Gastroesophageal sphincter (tissue), 4 donors: ENCODE measurements around the gene VAV2. TPM values are rescaled to one million over a fixed set of nuclear protein-coding genes. Genes with fewer than 3 reads are reported as not detected.

Experiments used
- ATAC-seq: fragments of 150-250 bp; one replicate; pipeline ENCODE4 v1.9.1; 2016; ENCODE audit warnings: mild to moderate bottlenecking, moderate library complexity
- H3K27ac ChIP-seq, 4 donors: fragments of 200-600 bp; sonication (generic) in 3 of 4; 1 replicate in 3 of 4; 2 replicates in 1 of 4; pipeline ENCODE4 v1.5.1; 2016 to 2019
- H3K27me3 ChIP-seq: fragments of 200-600 bp; sonication (generic); one replicate; pipeline ENCODE4 v1.5.1; 2019
- H3K36me3 ChIP-seq, 2 donors: fragments of 200-600 bp; sonication (generic); one replicate each; pipeline ENCODE4 v1.5.1; 2019; ENCODE audit warnings: control low read depth in 1 of 2
- H3K4me1 ChIP-seq, 3 donors: fragments of 200-600 bp; sonication (generic); 1 replicate in 2 of 3; 2 replicates in 1 of 3; pipeline ENCODE4 v1.5.1; 2016 to 2019; ENCODE audit warnings: control low read depth in 2 of 3
- H3K4me3 ChIP-seq, 2 donors: fragments of 200-600 bp; sonication (generic); one replicate each; pipeline ENCODE4 v1.5.1; 2019; ENCODE audit warnings: mild to moderate bottlenecking in 1 of 2, moderate library complexity in 1 of 2
- H3K9me3 ChIP-seq, 3 donors: fragments of 200-600 bp; sonication (generic); one replicate each; pipeline ENCODE4 v1.5.1; 2017 to 2019; ENCODE audit warnings: control low read depth in 2 of 3
- EP300 ChIP-seq: sonication (generic); formaldehyde crosslinking; IDR thresholded peaks from one replicate; pipeline ENCODE4 v1.6.1; 2017; ENCODE audit warnings: antibody characterized with exemption, mild to moderate bottlenecking
- POLR2A ChIP-seq, 2 donors: fragments of 450-650 bp; IDR thresholded peaks; one replicate each; pipeline ENCODE4 v1.6.1; 2017; ENCODE audit warnings: antibody characterized with exemption in 2 of 2, mild to moderate bottlenecking in 2 of 2, moderate library complexity in 1 of 2
- POLR2AphosphoS5 ChIP-seq: sonication (generic); formaldehyde crosslinking; IDR thresholded peaks from one replicate; pipeline ENCODE4 v1.6.1; 2017; ENCODE audit warnings: antibody characterized with exemption
- WGBS, 2 donors: methylation state at CpG; one replicate each; pipeline ENCODE4 v1.1.5; 2018; ENCODE audit warnings: low coverage in 1 of 2; 5-methylcytosine and 5-hydroxymethylcytosine counted together
- total RNA-seq, 4 donors: library from RNA; depleted of rRNA; stranded (reverse); fragments of >200 nt; gene quantifications; one replicate each; pipeline ENCODE4 v1.1.0, GENCODE V29; 2016
- TF ChIP-seq, protein P1 (sequence below), 4 experiments: fragments of 200-600 bp in 2 of 4; fragments of 450-650 bp in 2 of 4; sonication (generic) in 1 of 4; IDR thresholded peaks; one replicate each; pipeline ENCODE4 v1.5.1; 2017 to 2019; ENCODE audit warnings: antibody characterized with exemption in 4 of 4, mild to moderate bottlenecking in 2 of 4, moderate library complexity in 2 of 4

Gene VAV2
- total RNA-seq, 4 donors from 2014 or later: 7.7 to 16.8 (median 8.9) TPM

DNA sequence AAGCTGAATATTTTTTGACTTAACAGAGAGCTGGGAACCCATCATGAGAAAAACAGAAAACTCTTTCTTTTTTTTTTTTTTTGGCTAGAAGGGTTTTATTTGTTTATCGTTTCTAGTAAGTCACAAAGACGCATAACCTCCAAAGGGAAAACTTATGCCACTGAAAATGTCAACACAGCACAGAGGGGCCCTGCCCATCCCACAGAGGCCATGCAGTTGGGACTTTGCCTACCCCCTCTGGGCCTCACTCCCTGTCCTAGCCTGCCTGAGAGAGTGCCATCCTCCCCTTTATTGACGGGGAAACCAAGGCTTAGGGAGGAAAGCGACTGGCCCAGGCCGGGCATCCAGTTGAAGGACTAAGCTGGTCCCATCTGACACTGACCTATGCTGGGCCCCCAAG is 74.7 kb downstream of the VAV2 start:
- Histone ChIP-seq H3K4me3 (no peak overlapping the region), H3K27ac (peak overlapping the region in 2 of 4 donors; percentile 24 to 44), H3K9me3 (no peaks in the 10 kb centered on the region), H3K36me3 (no peaks in the 10 kb centered on the region), H3K27me3 (no peaks in the 10 kb centered on the region), H3K4me1 (peaks cover 0 to 25% (median 0%) of the 10 kb centered on the region in 3 donors)
- no peak for TF ChIP-seq EP300
- TF ChIP-seq POLR2AphosphoS5: no peak
- TF ChIP-seq, protein P1, sequence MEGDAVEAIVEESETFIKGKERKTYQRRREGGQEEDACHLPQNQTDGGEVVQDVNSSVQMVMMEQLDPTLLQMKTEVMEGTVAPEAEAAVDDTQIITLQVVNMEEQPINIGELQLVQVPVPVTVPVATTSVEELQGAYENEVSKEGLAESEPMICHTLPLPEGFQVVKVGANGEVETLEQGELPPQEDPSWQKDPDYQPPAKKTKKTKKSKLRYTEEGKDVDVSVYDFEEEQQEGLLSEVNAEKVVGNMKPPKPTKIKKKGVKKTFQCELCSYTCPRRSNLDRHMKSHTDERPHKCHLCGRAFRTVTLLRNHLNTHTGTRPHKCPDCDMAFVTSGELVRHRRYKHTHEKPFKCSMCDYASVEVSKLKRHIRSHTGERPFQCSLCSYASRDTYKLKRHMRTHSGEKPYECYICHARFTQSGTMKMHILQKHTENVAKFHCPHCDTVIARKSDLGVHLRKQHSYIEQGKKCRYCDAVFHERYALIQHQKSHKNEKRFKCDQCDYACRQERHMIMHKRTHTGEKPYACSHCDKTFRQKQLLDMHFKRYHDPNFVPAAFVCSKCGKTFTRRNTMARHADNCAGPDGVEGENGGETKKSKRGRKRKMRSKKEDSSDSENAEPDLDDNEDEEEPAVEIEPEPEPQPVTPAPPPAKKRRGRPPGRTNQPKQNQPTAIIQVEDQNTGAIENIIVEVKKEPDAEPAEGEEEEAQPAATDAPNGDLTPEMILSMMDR (IDR thresholded peaks at IDR 0.05): no peak
- TF ChIP-seq POLR2A (IDR thresholded peaks at IDR 0.05): no peak
- 69 to 82% methylated on average over 2 of the region's 5 CpGs for WGBS, 2 donors
- no peak for ATAC-seq

DNA sequence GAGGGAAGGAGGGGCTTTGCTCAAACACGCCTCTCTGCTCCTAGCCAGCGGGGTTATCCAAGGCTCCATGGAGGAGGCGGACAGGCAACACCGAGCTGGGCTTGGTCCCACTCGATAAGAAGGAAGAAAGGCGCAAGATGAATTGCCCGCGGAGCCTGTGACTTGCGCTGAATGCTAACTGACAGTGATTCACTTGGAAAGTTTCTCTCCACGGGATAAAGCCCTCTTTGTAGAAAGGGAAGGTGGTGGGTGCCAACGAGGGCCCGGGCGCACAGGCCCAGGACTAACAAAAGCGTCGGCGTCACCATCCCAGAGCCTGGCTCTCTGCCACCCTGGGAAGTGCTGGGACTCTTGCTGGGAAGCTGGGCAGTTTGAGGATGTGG is 76.0 kb downstream of the VAV2 start:
- TF ChIP-seq POLR2A (IDR thresholded peaks at IDR 0.05) (no peak), POLR2AphosphoS5 (no peak), EP300 (no peak)
- TF ChIP-seq, protein P1 (IDR thresholded peaks at IDR 0.05): no peak
- Histone ChIP-seq H3K4me1 (peaks cover 0 to 25% (median 0%) of the 10 kb centered on the region in 3 donors), H3K9me3 (no peaks in the 10 kb centered on the region), H3K27ac (peak overlapping the region in 1 of 4 donors; percentile 11), H3K4me3 (no peak overlapping the region), H3K36me3 (no peaks in the 10 kb centered on the region), H3K27me3 (no peaks in the 10 kb centered on the region)
- 77% methylated on average over 15 of the region's 16 CpGs; no CpG with 5 or more reads in 1 of the 2 donors for WGBS, 2 donors
- ATAC-seq: no peak

DNA sequence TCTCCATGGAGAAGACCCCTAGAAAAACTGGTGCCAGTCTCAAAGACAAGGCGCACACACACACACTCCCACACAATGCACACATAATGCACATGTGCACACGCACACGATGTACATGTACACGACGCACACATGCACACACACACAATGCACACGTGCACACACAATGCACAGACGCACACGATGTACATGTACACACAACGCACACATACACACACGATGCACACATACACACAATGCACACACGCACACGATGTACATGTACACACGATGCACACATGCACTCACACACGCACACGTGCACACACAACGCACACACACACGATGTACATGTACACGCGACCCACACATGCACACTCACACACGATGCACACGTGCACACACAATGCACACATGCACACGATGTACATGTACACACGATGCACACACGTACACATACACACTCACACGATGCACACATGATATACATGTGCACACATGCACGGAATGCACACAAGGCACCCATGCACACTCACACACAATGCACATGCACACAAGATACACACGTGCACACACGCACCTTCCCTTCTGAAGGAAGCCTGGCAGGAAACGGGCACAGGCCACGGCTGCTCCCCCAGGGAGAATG is 76.5 kb downstream of the VAV2 start:
- Histone ChIP-seq H3K4me1 (peaks cover 0 to 25% (median 0%) of the 10 kb centered on the region in 3 donors), H3K9me3 (no peaks in the 10 kb centered on the region), H3K27ac (no peak overlapping the region), H3K4me3 (no peak overlapping the region), H3K36me3 (no peaks in the 10 kb centered on the region), H3K27me3 (no peaks in the 10 kb centered on the region)
- ATAC-seq: no peak
- WGBS, 2 donors: 80 to 82% methylated on average over 6 to 25 of the region's 30 CpGs
- no peak for TF ChIP-seq EP300
- no peak for TF ChIP-seq POLR2AphosphoS5
- TF ChIP-seq, protein P1 (IDR thresholded peaks at IDR 0.05): no peak
- TF ChIP-seq POLR2A (IDR thresholded peaks at IDR 0.05): no peak

DNA sequence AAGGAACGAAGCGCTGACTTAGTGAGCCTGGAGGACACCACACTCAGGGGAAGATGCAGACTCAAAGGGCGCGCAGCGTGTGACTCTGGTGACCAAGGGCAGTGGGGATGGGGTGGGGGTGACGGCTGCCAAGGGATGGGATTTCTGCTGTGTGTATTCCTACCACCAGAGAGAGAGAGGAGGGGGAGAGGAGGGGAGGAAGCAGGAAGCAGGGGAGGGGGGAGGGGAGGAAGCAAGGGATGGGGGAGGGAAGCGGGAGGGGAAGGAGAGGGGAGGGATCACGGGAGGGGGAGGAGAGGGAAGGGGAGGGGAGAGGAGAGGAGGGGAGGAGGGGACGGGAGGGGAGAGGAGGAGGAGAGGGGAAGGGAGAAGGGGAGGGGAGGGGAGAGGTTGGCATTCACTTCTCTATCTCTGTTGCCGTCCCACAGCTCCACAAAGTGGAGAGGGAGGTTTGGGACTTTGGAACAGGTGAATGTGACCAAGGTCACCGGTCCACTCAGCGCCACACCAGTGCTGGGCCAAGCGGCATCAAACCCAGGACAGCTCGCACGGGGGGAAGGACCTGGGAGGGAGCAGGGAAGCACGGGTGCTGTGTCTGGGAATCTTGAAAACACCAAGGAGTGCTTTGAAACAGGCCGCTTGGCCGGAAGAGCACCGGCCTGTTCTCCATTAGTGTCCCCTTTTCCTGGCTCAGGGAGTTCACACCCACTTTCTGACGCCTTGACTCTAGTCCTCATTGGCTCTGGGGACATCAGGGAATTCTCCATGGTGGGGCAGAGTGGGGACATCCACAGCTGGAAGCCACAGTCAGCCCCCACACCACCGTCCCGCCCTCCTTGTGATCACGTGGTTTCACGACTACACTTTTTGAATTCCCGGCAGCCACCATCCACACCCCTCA is 77.4 kb downstream of the VAV2 start:
- 72 to 97% methylated on average over 7 to 18 of the region's 25 CpGs for WGBS, 2 donors
- H3K27ac ChIP-seq: no peak overlapping the region
- no peak overlapping the region for H3K4me3 ChIP-seq
- H3K9me3 ChIP-seq: no peaks in the 10 kb centered on the region
- peaks cover 0 to 21% (median 0%) of the 10 kb centered on the region in 3 donors for H3K4me1 ChIP-seq
- no peaks in the 10 kb centered on the region for H3K36me3 ChIP-seq
- no peak for TF ChIP-seq POLR2AphosphoS5
- TF ChIP-seq, protein P1 (IDR thresholded peaks at IDR 0.05): no peak
- ATAC-seq: no peak
- H3K27me3 ChIP-seq: no peaks in the 10 kb centered on the region
